NCI-H2171 treated with DMSO at 0.1 percent for 48 hours (cell line): ENCODE results near the gene SYT2.
"Not testable (repeated sequence)": the region's sequence is repeated elsewhere in the genome, so short reads cannot be mapped to it uniquely, and the experiment has no call there.

Experiments
- DNase-seq: peaks from one replicate; lab custom pipeline; 2025; lab: John Stamatoyannopoulos, UW

The SYT2 gene

DNA sequence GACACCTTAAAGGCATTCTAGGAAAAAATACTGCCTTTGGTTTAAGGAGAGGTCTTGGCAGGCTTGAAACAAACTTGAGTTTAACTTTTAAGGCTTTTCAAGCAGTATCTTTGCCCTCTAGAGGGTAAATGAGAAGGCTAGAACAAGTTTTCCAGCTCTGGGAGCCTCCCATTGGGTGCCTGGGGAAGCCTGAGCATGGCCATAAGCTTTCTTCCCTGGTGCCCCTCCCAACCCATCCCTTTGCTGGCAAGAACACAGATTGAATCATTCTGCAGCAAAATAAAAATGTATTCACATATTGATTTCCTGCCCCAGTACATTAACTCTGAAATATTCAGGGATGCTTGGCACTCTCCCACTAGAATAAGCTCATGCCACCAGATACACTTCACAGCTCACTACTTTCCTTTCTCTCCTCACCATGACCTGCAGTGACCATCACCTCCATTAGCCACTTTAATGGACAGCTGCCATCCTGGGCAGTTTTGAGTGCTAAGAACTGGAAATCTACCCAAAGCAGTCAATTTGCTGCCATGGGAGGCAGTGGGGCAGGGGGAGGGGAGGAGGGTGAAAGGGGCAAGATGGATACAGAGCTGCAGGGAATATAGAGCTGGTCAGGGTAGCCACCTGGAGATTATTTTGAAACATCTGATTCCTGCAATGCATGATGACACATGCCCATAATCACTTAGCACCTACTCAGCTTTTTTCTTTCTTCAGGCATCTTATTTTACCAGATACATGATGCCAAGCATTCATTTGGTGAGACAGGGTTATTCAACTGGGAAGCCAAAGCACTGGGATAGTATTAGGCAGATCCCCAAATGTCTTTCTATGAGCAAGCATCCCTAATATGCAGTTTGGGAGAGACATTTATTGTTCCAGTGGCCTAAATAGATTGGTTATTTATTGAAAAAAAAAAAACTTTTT lies 140.6 kb downstream of the SYT2 start:
- peak; percentile 63 for DNase-seq

DNA sequence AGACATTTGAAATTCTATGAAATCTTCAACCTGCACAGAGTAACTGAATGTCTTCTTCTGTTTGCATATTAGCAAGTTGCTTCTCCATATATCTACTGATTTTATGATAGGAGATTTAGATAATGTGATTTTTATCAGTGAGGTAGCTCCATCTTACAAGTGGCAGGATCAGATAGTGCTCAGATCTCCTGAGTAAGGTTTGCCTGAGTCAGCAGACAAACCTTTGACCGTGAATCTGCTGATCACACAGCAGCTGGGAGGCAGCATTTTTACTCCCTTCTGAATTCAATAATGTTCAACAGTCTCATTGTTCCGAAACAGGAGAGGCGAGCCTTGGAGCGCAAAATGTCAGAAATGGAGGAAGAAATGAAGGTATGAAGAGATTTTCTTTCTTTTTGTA lies 141.4 kb downstream of the SYT2 start:
- DNase-seq: peak; percentile 37

DNA sequence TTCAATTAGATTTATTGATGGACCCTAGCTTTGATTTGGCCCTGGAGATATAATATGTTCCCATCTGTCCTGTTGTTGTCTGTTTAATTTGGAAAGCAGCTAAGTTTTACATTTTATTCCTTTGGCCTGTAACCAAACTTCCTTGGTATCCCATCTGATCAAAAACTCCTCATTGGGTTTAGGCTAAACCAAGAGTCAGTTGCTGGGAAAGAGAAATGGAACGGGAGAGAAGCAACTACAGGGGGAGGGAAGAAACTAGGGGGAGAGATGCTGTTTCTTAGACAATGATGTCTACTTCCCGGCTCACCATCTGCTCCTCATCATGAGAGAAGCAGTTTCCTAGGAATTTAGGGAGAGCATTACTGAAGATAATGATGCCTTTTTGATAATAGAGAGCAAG lies 141.8 kb downstream of the SYT2 start:
- DNase-seq: peak; percentile 44

GRCh38 chr1:202567738-202568137 lies 142.5 kb downstream of the SYT2 start:
- DNase-seq: no peak

DNA sequence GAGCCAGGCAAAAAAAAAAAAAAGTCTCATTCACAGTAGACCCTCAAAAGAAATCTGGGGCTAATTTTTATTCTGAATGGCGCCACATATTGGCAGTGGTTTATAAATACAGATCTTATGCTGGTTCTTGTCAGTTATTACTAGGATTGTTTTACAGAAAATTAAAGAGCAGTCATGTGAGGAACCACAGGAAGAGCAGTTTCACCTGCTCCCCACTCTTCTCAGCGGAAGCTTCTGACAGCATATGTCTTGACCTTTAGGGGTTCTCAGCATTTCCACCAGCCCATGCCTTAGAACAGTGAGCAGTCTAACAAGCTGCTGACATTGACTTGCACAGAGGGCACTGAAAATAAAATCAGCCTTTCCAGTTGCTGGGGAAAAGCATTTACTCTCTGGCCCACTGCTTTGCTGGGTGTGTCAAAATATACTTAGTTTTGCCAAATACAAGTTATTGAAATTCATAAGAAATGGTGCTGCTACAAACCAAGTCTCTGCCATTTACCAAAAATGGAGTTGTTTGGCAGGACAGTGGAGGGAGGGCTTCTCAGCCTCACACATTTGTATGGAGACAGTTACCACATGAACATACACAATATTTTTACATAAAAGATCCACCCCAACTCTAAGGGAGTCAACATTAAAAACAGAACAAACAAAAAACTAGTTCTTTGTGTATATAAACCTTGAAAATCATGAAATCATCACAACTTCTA lies 144.2 kb downstream of the SYT2 start:
- DNase-seq: no peak

DNA sequence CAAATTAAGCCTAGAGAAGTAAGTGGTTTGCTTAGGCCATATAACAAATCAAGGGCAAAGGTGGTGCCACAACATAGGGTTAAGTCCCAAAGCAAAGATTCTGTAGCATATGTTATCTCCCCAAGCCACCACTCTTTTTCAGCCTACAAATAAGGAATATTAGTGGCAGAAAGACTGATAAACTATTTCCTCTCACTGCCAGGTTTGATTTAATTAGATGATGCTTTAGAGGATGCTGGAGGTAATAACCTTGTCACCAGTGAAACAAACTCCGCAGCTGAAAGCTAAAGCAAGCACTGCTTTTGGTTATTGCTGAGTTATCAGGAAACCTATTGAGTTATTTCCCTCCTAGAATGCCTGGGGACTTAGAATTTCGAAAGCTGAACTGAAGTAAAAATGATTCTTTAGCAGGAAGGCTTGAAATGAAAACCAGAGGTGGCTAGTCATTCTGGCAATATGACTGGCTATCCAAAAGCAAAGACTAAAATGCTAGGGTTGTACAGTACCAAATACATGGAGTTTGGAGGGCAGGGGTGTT lies 145.2 kb downstream of the SYT2 start:
- DNase-seq: no peak

GRCh38 chr1:202563818-202564217 lies 146.4 kb downstream of the SYT2 start:
- no peak for DNase-seq

DNA sequence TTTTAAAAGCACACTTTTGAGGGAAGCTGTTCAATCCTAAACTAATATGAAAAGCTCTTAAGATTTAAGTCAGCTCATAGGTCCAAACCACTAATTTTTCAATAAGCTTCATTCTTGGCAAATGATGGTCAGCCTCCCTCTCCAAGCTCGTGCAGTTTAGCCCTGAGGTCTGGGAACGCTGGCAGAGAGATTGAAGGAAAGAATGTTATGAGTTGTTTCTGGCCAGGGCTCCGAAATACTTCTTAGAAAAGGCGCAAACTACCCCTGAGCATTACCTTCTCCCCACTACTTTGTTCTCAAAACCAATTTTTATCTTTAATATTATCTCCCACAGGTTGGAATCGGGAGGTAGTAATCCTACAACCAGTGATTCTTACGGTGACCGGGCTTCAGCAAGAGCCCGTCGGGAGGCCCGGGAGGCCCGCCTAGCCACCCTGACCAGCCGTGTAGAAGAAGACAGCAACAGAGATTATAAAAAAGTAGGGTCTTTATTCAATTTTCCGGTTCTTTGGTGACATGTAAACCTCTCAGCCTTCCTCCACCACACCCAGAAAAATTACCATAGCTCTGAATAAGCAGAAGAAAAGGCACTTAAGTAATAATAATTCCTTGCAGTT lies 147.7 kb downstream of the SYT2 start:
- no peak for DNase-seq

DNA sequence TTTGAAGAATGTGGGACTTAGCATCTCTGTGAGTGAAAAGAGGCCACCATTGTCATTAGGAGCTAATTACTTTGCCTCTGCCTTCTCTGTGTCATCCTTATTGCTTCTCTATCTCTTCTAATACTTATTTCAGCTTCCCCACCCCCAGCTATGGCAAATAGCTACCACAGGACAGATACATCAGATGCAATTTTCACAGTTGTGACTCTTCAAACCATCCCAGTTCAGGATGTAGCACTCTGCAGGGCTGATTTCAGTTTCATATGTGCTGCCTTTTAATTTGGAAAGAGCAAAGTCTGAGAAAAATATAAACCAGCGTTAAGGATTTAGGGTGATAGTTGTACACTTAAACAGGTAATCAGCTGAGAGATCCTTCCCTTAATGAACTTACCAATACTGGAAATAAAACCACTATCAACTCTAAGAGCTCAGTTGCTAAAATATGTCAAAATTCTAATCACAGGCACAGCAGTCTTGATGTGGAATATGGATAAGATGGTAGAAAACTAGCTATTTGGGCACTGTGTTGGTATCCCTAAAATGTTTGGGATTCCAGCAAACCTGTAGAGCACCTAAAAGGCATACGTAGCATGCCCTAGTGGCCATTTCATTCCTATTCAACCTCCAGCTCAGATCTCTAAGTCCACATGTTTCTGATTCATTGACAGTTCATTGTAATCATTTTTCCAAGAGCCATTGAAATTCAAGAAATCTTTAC lies 148.4 kb downstream of the SYT2 start:
- DNase-seq: no peak

- no peak for DNase-seq
These were observed 149.0 kb downstream of the SYT2 start for GRCh38 chr1:202561240-202561639.

DNA sequence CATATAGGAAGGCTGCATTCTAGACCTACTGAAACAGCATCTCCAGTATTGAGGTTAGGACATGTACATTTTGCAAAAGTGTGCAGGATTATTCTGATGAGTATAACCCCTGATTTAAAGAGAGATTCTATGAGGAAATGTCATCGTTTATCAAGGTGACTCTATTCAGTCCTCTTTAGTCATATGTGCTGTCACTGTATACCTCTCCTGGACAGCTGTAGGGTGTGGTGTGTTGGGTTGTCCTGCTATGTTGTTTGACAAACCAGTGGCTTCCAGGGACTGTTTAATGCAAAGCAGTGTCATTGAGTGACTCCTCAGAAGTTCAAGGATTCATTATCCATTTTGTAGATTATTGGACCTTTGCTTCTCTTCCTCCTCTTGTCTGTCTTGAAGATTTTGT lies 152.6 kb downstream of the SYT2 start:
- not testable (repeated sequence) for DNase-seq

DNA sequence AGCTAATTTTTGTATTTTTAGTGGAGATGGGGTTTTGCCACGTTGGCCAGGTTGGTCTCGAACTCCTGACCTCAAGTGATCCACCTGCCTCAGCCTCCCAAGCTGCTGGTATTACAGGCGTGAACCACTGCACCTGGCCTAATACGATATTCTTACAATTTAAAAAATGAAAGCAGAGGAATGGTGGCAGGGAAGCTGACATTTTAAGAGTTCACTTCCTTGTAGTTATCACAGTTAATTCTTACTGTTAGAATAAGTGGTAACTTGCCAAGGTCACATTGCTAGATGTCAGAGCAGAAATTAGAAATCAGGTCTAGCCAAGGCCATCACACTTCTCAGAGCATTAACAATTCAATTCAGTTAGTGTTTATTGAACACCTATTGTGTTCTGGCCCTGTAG lies 154.2 kb downstream of the SYT2 start:
- not testable (repeated sequence) for DNase-seq

DNA sequence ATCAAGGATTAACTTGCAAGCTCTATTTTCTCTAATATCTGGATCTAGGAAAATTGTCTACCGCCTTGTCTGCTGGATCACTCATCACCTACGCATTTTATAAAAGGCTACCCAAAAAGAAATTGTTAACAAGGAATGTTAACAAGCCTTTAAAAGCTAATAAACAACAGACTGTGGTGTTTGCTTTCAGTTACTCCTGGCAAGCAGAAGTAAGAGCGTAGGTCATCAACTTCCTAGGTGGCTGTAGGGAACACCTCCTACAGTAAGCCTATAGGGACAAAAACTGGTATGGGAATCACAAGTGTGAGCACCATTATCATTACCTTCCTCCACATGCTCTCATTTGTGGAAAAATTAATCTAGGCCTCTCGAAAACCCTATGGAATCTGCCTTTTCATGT lies 155.6 kb downstream of the SYT2 start:
- not testable (repeated sequence) for DNase-seq

DNA sequence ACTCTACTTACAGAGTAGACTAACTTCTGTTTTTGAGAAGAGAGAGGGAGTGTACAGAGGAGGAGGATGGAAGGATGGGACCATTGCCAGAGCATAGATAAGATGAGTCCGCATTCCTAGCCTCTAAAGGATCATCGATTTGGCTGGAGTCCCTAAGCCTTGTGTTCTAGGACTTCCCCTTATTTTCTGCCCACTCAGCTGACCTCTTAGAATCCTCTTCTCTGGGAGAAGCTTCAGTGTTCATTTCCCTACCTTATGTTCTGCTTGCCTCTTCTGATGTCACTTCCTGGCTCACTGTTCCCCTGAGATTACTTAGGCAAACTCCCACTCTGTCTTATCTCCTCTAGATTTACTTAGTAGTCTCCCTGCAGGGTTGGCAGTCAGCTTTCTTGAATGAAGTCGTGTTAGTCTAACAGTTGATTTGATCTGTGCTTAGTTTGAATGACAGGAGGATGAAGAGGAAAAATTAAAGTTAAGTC lies 156.7 kb downstream of the SYT2 start:
- peak; percentile 49 for DNase-seq

- not testable (repeated sequence) for DNase-seq
These were observed 157.2 kb downstream of the SYT2 start for GRCh38 chr1:202553078-202553477.

DNA sequence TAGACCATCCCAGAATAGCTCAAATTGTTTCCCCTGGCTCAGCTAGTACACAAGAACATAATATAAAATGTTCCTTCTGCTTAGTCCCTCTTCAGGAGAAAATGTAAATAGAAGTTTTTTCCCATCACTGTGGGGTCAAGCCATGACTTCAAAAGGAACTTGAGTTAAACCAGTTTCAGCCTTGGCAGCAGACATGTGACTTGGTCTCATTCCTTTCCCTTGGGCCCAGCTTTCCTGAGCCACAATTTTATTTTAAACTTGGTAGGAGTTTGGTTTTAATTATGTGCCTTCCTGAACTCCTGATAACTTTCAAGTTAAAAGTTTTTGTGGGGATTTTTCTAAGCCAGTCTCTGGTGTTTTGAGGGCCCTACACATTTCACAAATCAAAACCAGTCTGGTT lies 157.6 kb downstream of the SYT2 start:
- DNase-seq: not testable (repeated sequence)

- peak; percentile 87 for DNase-seq
These were observed 158.6 kb downstream of the SYT2 start for GRCh38 chr1:202551683-202552082.

- not testable (repeated sequence) for DNase-seq
These were observed 160.2 kb downstream of the SYT2 start for GRCh38 chr1:202550088-202550487.

- DNase-seq: no peak
These were observed 163.0 kb downstream of the SYT2 start for GRCh38 chr1:202547215-202547614.

GRCh38 chr1:202546796-202547195 lies 163.5 kb downstream of the SYT2 start:
- not testable (repeated sequence) for DNase-seq

GRCh38 chr1:202546377-202546776 lies 163.9 kb downstream of the SYT2 start:
- not testable (repeated sequence) for DNase-seq
